Keratinocyte (primary cell): Measurements from ENCODE around the gene DPH6. TPM values are rescaled to one million over a fixed set of nuclear protein-coding genes. Genes with fewer than 3 reads are reported as not detected.

ENCODE experiments used
- DNase-seq: peaks from one replicate; pipeline ENCODE4 v3.0.0-alpha.2; 2011; ENCODE audit warnings: low read depth, missing footprints, low spot score
- FAIRE-seq: peaks from 2 replicates; lab custom pipeline; 2011; peaks lifted over from hg19 to GRCh38; lab: Jason Lieb, UNC
- H2AFZ ChIP-seq: 2 replicates; pipeline ENCODE4 v1.6.0; 2012; ENCODE audit warnings: low read length, control low read depth, inconsistent platforms; ENCODE audit not compliant: control insufficient read depth
- H3K27ac ChIP-seq: 2 replicates; pipeline ENCODE4 v1.5.1; 2011; ENCODE audit warnings: low read length; ENCODE audit not compliant: control insufficient read depth, insufficient read depth
- H3K27me3 ChIP-seq: 3 replicates; pipeline ENCODE4 v1.6.0; 2011; ENCODE audit warnings: low read length; ENCODE audit not compliant: control insufficient read depth, insufficient read depth; ENCODE audit errors: extremely low read depth
- H3K36me3 ChIP-seq, 2 experiments: 2 replicates in 1 of 2; 3 replicates in 1 of 2; pipeline ENCODE4 v1.5.1; 2011; ENCODE audit warnings: low read length in 2 of 2, mild to moderate bottlenecking in 1 of 2; ENCODE audit not compliant: control insufficient read depth in 2 of 2, insufficient read depth in 2 of 2; ENCODE audit errors: extremely low read depth in 1 of 2
- H3K4me1 ChIP-seq: 3 replicates; pipeline ENCODE4 v1.5.1; 2011; ENCODE audit warnings: low read length; ENCODE audit not compliant: control insufficient read depth, insufficient read depth; ENCODE audit errors: extremely low read depth
- H3K4me2 ChIP-seq: 3 replicates; pipeline ENCODE4 v1.6.0; 2011; ENCODE audit warnings: low read depth, low read length; ENCODE audit not compliant: control insufficient read depth, insufficient read depth; ENCODE audit errors: extremely low read depth
- H3K4me3 ChIP-seq, 3 experiments: fragments of 200-600 bp in 1 of 3; sonication (generic) in 1 of 3; 2 replicates in 2 of 3; 3 replicates in 1 of 3; pipeline ENCODE4 v1.5.1; 2011 to 2016; ENCODE audit warnings: low read length in 3 of 3, mild to moderate bottlenecking in 3 of 3, control low read depth in 2 of 3, inconsistent platforms in 1 of 3, low read depth in 1 of 3, mixed read lengths in 1 of 3, mixed run types in 1 of 3, moderate library complexity in 1 of 3; ENCODE audit not compliant: control insufficient read depth in 2 of 3, insufficient read depth in 2 of 3; ENCODE audit errors: extremely low read depth in 1 of 3
- H3K79me2 ChIP-seq: 2 replicates; pipeline ENCODE4 v1.6.0; 2012; ENCODE audit warnings: low read length; ENCODE audit not compliant: control insufficient read depth, insufficient read depth
- H3K9ac ChIP-seq: 3 replicates; pipeline ENCODE4 v1.6.0; 2011; ENCODE audit warnings: low read length; ENCODE audit not compliant: control insufficient read depth, insufficient read depth; ENCODE audit errors: extremely low read depth
- H3K9me1 ChIP-seq: 3 replicates; pipeline ENCODE4 v1.6.0; 2011; ENCODE audit warnings: low read length; ENCODE audit not compliant: control insufficient read depth, insufficient read depth; ENCODE audit errors: extremely low read depth
- H3K9me3 ChIP-seq: 2 replicates; pipeline ENCODE4 v1.5.1; 2012; ENCODE audit warnings: low read depth, low read length; ENCODE audit not compliant: control insufficient read depth
- H4K20me1 ChIP-seq: 3 replicates; pipeline ENCODE4 v1.6.0; 2011; ENCODE audit warnings: low read length; ENCODE audit not compliant: control insufficient read depth, insufficient read depth; ENCODE audit errors: extremely low read depth
- CTCF ChIP-seq, 3 experiments: IDR thresholded peaks in 1 of 3; conservative IDR thresholded peaks in 1 of 3; optimal IDR thresholded peaks in 1 of 3; 2 replicates in 2 of 3; 3 replicates in 1 of 3; pipeline versions ENCODE3 to v1.5.1; 2011; ENCODE audit warnings: low read length in 3 of 3, mild to moderate bottlenecking in 3 of 3, moderate library complexity in 2 of 3, control low read depth in 1 of 3, inconsistent platforms in 1 of 3; ENCODE audit not compliant: insufficient read depth in 2 of 3; ENCODE audit errors: extremely low read depth in 1 of 3
- EZH2 ChIP-seq: IDR thresholded peaks from one replicate; pipeline ENCODE4 v1.6.1; 2012; ENCODE audit warnings: inconsistent platforms, mild to moderate bottlenecking, low read length, moderate library complexity
- dilution Hi-C: fragments of 300-500 bp; cut with MboI; formaldehyde crosslinking; loops from one replicate; pipeline ENCODE4 v1.7.0; 2020; ENCODE audit warnings: low sequenced_read_pairs; ENCODE audit not compliant: extremely low pct_ligation_motif_present
- polyA plus RNA-seq, 5 experiments: library from polyadenylated mRNA; depleted of rRNA in 3 of 5; stranded (reverse) in 3 of 5; stranded (forward) in 1 of 5; unstranded in 1 of 5; fragments of >200 nt; gene quantifications; 1 replicate in 1 of 5; 2 replicates in 3 of 5; 3 replicates in 1 of 5; pipeline versions ENCODE4 v1.2.1 to v1.2.3, GENCODE V29; 2011 to 2012; ENCODE audit warnings: missing spikeins in 2 of 5, low read depth in 1 of 5, low replicate concordance in 1 of 5

The DPH6 gene
- polyA plus RNA-seq, 1 donor (not counting 4 experiments of a cell fraction or from before 2014, with no cell fraction given): 13.6 TPM

- no peak overlapping the region for H3K4me3 ChIP-seq
- H3K27me3 ChIP-seq: no peaks in the 10 kb centered on the region
- no peak for FAIRE-seq
- no peaks in the 10 kb centered on the region for H3K9me1 ChIP-seq
- H3K9me3 ChIP-seq: no peaks in the 10 kb centered on the region
- H3K79me2 ChIP-seq: no peaks in the 10 kb centered on the region
- no peak for DNase-seq
- no peak overlapping the region for H3K27ac ChIP-seq
- no peak overlapping the region for H2AFZ ChIP-seq
- no peak for TF ChIP-seq CTCF (optimal IDR thresholded peaks at IDR 0.05 in 1 of 3, IDR thresholded peaks at IDR 0.05 in 1 of 3, conservative IDR thresholded peaks at IDR 0.05 in 1 of 3; ENCODE audit: extremely low read depth in 1 of 3, insufficient read depth in 2 of 3, low read length in 3 of 3)
- TF ChIP-seq EZH2: no peak
- no peaks in the 10 kb centered on the region for H4K20me1 ChIP-seq
- H3K36me3 ChIP-seq: peaks cover 0 to 2% of the 10 kb centered on the region in 2 experiments
- no peaks in the 10 kb centered on the region for H3K4me1 ChIP-seq
- no peak overlapping the region for H3K9ac ChIP-seq
- H3K4me2 ChIP-seq: no peak overlapping the region
- dilution Hi-C loops: no loop called here
These were observed 171.3 kb downstream of the DPH6 start for GRCh38 chr15:35374661-35375060.

- TF ChIP-seq EZH2 (no peak), CTCF (optimal IDR thresholded peaks at IDR 0.05 in 1 of 3, IDR thresholded peaks at IDR 0.05 in 1 of 3, conservative IDR thresholded peaks at IDR 0.05 in 1 of 3; ENCODE audit: extremely low read depth in 1 of 3, insufficient read depth in 2 of 3, low read length in 3 of 3) (no peak)
- no peaks in the 10 kb centered on the region for H3K9me1 ChIP-seq
- no peak overlapping the region for H3K27ac ChIP-seq
- no peaks in the 10 kb centered on the region for H4K20me1 ChIP-seq
- no peaks in the 10 kb centered on the region for H3K27me3 ChIP-seq
- no peaks in the 10 kb centered on the region for H3K4me1 ChIP-seq
- no peaks in the 10 kb centered on the region for H3K36me3 ChIP-seq
- H3K9me3 ChIP-seq: no peaks in the 10 kb centered on the region
- no peak overlapping the region for H3K9ac ChIP-seq
- DNase-seq: no peak
- no peak for FAIRE-seq
- dilution Hi-C loops: no loop called here
- H3K4me3 ChIP-seq: no peak overlapping the region
- H3K79me2 ChIP-seq: no peaks in the 10 kb centered on the region
- H2AFZ ChIP-seq: no peak overlapping the region
- no peak overlapping the region for H3K4me2 ChIP-seq
These were observed 183.7 kb downstream of the DPH6 start for GRCh38 chr15:35362195-35362829.
